WI38 (cell line): Measurements from ENCODE around the gene IL6R.
A peak's percentile ranks its signal among the peaks of the same experiment; 100 is the strongest.
"Not testable (repeated sequence)": the region's sequence is repeated elsewhere in the genome, so short reads cannot be mapped to it uniquely, and the experiment has no call there.

ENCODE experiments used
- H3K4me3 ChIP-seq: 2 replicates; pipeline ENCODE4 v1.5.1; 2011; ENCODE audit warnings: low read depth, mild to moderate bottlenecking, control low read depth, low read length
- CTCF ChIP-seq: IDR thresholded peaks from 2 replicates; pipeline ENCODE4 v1.5.1; 2012; ENCODE audit warnings: low read depth, mild to moderate bottlenecking, control low read depth, low read length

Gene IL6R

GRCh38 chr1:154478639-154479038, 73.5 kb downstream of the IL6R start:
- H3K4me3 ChIP-seq = no peak overlapping the region
- TF ChIP-seq CTCF = no peak

DNA sequence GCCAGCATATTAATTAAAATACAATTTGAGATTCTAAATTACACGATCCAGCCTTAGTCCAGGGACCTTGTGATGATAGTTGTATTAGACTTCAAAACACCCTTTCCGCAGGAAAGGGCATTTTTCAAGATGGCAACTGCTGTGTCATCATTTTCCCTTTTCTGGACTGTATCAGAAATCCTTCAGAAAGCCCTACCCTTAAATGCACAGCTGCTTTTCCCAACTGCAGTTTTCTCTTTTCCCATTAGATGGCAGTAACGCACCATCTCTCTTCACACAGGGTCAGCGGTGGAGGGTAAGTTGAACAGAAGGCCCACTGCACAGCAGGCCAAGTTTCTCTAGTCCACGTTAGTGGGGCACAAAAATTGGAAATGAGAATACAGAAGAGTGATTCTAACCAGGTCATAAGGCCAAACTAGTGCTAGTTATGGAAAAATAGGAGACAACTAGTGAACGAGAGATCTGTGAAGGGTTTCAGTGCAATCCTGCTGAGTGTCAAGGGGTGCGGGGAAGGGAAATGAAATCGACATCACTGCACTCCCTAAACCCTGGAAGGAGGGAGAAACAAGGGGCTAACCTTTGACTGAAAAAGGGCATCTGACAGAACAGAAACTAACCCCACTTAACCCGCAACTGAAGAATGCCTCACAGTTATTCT, 74.8 kb downstream of the IL6R start:
- H3K4me3 ChIP-seq = no peak overlapping the region
- peak; percentile 88 for TF ChIP-seq CTCF

DNA sequence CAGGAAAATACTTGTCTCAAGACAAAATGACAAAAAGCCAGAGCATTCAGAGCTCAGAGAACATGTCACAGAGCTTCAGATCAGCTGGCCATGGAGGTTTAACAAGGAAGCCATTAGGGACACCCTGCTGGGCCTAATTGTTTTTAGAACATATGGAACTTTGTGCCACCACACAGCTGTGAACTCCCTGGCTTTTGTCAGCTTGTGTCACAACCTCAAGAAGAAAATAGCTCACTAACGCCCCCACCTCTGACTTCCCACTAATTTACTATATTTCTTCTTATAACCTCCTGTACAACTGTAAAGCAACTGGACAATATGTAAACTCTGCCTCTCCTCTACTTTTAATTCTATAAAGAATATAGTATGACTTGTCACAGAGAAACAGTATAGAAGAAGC, 75.9 kb downstream of the IL6R start:
- no peak for TF ChIP-seq CTCF
- no peak overlapping the region for H3K4me3 ChIP-seq

- TF ChIP-seq CTCF = no peak
- H3K4me3 ChIP-seq = no peak overlapping the region
Measured at GRCh38 chr1:154483941-154484803, 79.0 kb downstream of the IL6R start.

- TF ChIP-seq CTCF = no peak
- no peak overlapping the region for H3K4me3 ChIP-seq
Measured at GRCh38 chr1:154485106-154485505, 80.0 kb downstream of the IL6R start.

DNA sequence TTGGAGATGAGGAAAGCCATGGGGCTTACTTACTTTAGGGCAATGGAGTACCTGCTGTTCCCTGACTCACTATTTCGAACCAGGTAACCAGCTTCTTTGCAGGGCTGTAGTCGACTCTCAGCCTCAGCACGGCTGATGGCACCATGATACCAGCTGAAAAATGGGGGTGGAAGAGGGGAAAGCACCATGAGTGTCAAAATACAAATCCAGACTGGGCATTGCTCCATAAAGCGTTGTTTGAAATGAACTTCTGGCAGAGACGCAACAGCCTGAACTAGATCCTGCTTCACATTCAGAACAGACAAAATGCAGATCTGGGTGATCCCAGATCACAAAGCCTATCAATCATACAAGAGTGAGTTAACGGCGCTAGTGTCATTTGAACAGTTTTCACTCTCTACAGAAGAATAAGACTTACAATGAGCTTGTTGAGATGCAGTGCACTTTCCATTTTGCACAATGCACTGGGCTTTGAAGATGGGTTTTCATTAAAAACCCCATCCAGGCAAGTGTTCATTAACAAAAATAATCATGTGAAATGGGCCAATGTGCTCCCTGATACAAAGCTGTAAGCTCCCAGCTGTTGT, 80.9 kb downstream of the IL6R start:
- TF ChIP-seq CTCF = no peak
- no peak overlapping the region for H3K4me3 ChIP-seq

DNA sequence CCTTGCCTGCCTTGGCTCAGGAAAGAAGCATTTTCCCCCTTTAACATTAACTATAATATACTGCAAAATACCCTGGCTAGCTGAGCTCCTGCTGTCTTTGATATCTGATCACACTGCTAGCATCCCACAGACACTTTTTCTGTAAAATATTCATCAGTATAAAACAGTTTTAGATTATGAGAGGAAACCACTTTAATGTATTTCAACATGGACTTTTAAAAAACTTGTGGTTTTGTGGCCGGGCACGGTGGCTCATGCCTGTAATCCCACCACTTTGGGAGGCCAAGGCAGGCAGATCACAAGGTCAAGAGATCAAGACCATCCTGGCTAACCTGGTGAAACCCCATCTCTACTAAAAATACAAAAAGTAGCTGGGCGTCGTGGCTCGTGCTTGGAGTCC, 81.6 kb downstream of the IL6R start:
- H3K4me3 ChIP-seq = not testable (repeated sequence)
